Mammary microvascular endothelial cell (primary cell): ENCODE measurements around the gene ZNF25. TPM values are rescaled to one million over a fixed set of nuclear protein-coding genes. Genes with fewer than 3 reads are reported as not detected.

Experiments
- total RNA-seq: library from RNA; depleted of rRNA; stranded (reverse); fragments of >200 nt; gene quantifications from 2 replicates; pipeline ENCODE4 v1.2.3, GENCODE V29; 2015

The ZNF25 gene
- 4.5 and 4.9 TPM in 2 replicates for total RNA-seq

GRCh38 chr10:37976091-37976879 is at the start of gene ZNF25:
TSS of gene ZNF25 (minus strand) at chr10:37976647. CDS start at chr10:37971722, 4,925 bp downstream.

GRCh38 chr10:38010119-38010903 is 33.9 kb upstream of the ZNF25 start, which contains the start of gene ZNF33A:
TSS of gene ZNF33A (plus strand) at chr10:38010675. CDS start at chr10:38012342, 1,667 bp downstream.

Other genes starting within 250 kb of the ZNF25 start
- gene ZNF248, start 119.0 kb downstream of the ZNF25 start, total RNA-seq, result 2.3 and 4.9 TPM in 2 replicates
- 6.9 and 9.1 TPM in 2 replicates for gene ZNF33A, start 34.0 kb upstream of the ZNF25 start, total RNA-seq
- 4.9 and 13.6 TPM in 2 replicates for gene ZNF37A, start 117.7 kb upstream of the ZNF25 start, total RNA-seq